ENCODE results near the gene GUCY2C. TPM values are rescaled to one million over a fixed set of nuclear protein-coding genes. Genes with fewer than 3 reads are reported as not detected.
A peak's percentile ranks its signal among the peaks of the same experiment; 100 is the strongest.

Gene GUCY2C
- total and polyA plus RNA-seq, 2 donors, result not detected

GRCh38 chr12:14629832-14630710 lies 66.3 kb downstream of the GUCY2C start:
- WGBS, result 16% methylated on average over 8 of the region's 8 CpGs
- Histone ChIP-seq H3K4me1 (ENCODE audit: insufficient read depth) (no peaks in the 10 kb centered on the region), H3K27ac (ENCODE audit: low read depth) (no peak overlapping the region), H3K4me3 (ENCODE audit: low read depth, low read length) (no peak overlapping the region), H3K36me3 (ENCODE audit: insufficient read depth) (no peaks in the 10 kb centered on the region)
- DNase-seq (ENCODE audit: extremely low spot score), result peak; percentile 37

GRCh38 chr12:14628771-14629170 lies 67.6 kb downstream of the GUCY2C start:
- DNase-seq (ENCODE audit: extremely low spot score), result no peak
- H3K27ac ChIP-seq (ENCODE audit: low read depth), result no peak overlapping the region
- H3K36me3 ChIP-seq (ENCODE audit: insufficient read depth), result no peaks in the 10 kb centered on the region
- no peak overlapping the region for H3K4me3 ChIP-seq (ENCODE audit: low read depth, low read length)
- WGBS, result 60% methylated on average over 5 of the region's 5 CpGs
- no peaks in the 10 kb centered on the region for H3K4me1 ChIP-seq (ENCODE audit: insufficient read depth)

GRCh38 chr12:14621826-14622225 lies 74.6 kb downstream of the GUCY2C start:
- WGBS, result 88% methylated on average over 3 of the region's 3 CpGs
- no peak overlapping the region for H3K27ac ChIP-seq (ENCODE audit: low read depth)
- no peaks in the 10 kb centered on the region for H3K4me1 ChIP-seq (ENCODE audit: insufficient read depth)
- H3K4me3 ChIP-seq (ENCODE audit: low read depth, low read length), result no peak overlapping the region
- H3K36me3 ChIP-seq (ENCODE audit: insufficient read depth), result no peaks in the 10 kb centered on the region
- no peak for DNase-seq (ENCODE audit: extremely low spot score)

GRCh38 chr12:14619741-14620501 lies 76.5 kb downstream of the GUCY2C start:
- Histone ChIP-seq H3K36me3 (ENCODE audit: insufficient read depth) (no peaks in the 10 kb centered on the region), H3K27ac (ENCODE audit: low read depth) (no peak overlapping the region), H3K4me1 (ENCODE audit: insufficient read depth) (no peaks in the 10 kb centered on the region), H3K4me3 (ENCODE audit: low read depth, low read length) (no peak overlapping the region)
- no peak for DNase-seq (ENCODE audit: extremely low spot score)
- 91% methylated on average over 6 of the region's 6 CpGs for WGBS

- Histone ChIP-seq H3K4me3 (ENCODE audit: low read depth, low read length) (no peak overlapping the region), H3K4me1 (ENCODE audit: insufficient read depth) (no peaks in the 10 kb centered on the region), H3K36me3 (ENCODE audit: insufficient read depth) (no peaks in the 10 kb centered on the region), H3K27ac (ENCODE audit: low read depth) (no peak overlapping the region)
- DNase-seq (ENCODE audit: extremely low spot score), result no peak
- 46% methylated on average over 4 of the region's 4 CpGs for WGBS
Measured at GRCh38 chr12:14618983-14619382, 77.4 kb downstream of the GUCY2C start.

- H3K36me3 ChIP-seq (ENCODE audit: insufficient read depth), result no peaks in the 10 kb centered on the region
- no peak for DNase-seq (ENCODE audit: extremely low spot score)
Measured at GRCh38 chr12:14614704-14615121, 81.7 kb downstream of the GUCY2C start.

GRCh38 chr12:14613718-14614117 lies 82.7 kb downstream of the GUCY2C start:
- DNase-seq (ENCODE audit: extremely low spot score), result no peak
- Histone ChIP-seq H3K36me3 (ENCODE audit: insufficient read depth) (no peaks in the 10 kb centered on the region), H3K4me3 (ENCODE audit: low read depth, low read length) (no peak overlapping the region), H3K4me1 (ENCODE audit: insufficient read depth) (no peaks in the 10 kb centered on the region), H3K27ac (ENCODE audit: low read depth) (no peak overlapping the region)
- 88% methylated on average over 1 of the region's 1 CpG for WGBS

More at GRCh38 chr12:14614704-14615121, 81.7 kb downstream of the GUCY2C start:
- 64% methylated on average over 3 of the region's 3 CpGs for WGBS
- H3K4me3 ChIP-seq (ENCODE audit: low read depth, low read length), result no peak overlapping the region
- no peaks in the 10 kb centered on the region for H3K4me1 ChIP-seq (ENCODE audit: insufficient read depth)
- no peak overlapping the region for H3K27ac ChIP-seq (ENCODE audit: low read depth)

GRCh38 chr12:14612898-14613445 lies 83.4 kb downstream of the GUCY2C start:
- Histone ChIP-seq H3K4me1 (ENCODE audit: insufficient read depth) (no peaks in the 10 kb centered on the region), H3K36me3 (ENCODE audit: insufficient read depth) (no peaks in the 10 kb centered on the region), H3K4me3 (ENCODE audit: low read depth, low read length) (no peak overlapping the region)

GRCh38 chr12:14612250-14612649 lies 84.1 kb downstream of the GUCY2C start:
- DNase-seq (ENCODE audit: extremely low spot score), result no peak
- 95% methylated on average over 3 of the region's 3 CpGs for WGBS
- H3K27ac ChIP-seq (ENCODE audit: low read depth), result no peak overlapping the region
- no peaks in the 10 kb centered on the region for H3K4me1 ChIP-seq (ENCODE audit: insufficient read depth)
- H3K4me3 ChIP-seq (ENCODE audit: low read depth, low read length), result no peak overlapping the region
- no peaks in the 10 kb centered on the region for H3K36me3 ChIP-seq (ENCODE audit: insufficient read depth)

More at GRCh38 chr12:14612898-14613445, 83.4 kb downstream of the GUCY2C start:
- DNase-seq (ENCODE audit: extremely low spot score), result no peak
- WGBS, result 30% methylated on average over 3 of the region's 3 CpGs
- H3K27ac ChIP-seq (ENCODE audit: low read depth), result no peak overlapping the region

GRCh38 chr12:14611640-14612203 lies 84.7 kb downstream of the GUCY2C start:
- Histone ChIP-seq H3K4me1 (ENCODE audit: insufficient read depth) (no peaks in the 10 kb centered on the region), H3K36me3 (ENCODE audit: insufficient read depth) (no peaks in the 10 kb centered on the region), H3K4me3 (ENCODE audit: low read depth, low read length) (no peak overlapping the region), H3K27ac (ENCODE audit: low read depth) (no peak overlapping the region)
- DNase-seq (ENCODE audit: extremely low spot score), result no peak
- WGBS, result 92% methylated on average over 3 of the region's 3 CpGs

GRCh38 chr12:14607568-14607967 lies 88.8 kb downstream of the GUCY2C start:
- Histone ChIP-seq H3K27ac (ENCODE audit: low read depth) (no peak overlapping the region), H3K4me1 (ENCODE audit: insufficient read depth) (no peaks in the 10 kb centered on the region), H3K4me3 (ENCODE audit: low read depth, low read length) (no peak overlapping the region), H3K36me3 (ENCODE audit: insufficient read depth) (no peaks in the 10 kb centered on the region)
- no peak for DNase-seq (ENCODE audit: extremely low spot score)

GRCh38 chr12:14605401-14605989 lies 90.9 kb downstream of the GUCY2C start:
- DNase-seq (ENCODE audit: extremely low spot score), result no peak
- WGBS, result 82% methylated on average over 3 of the region's 3 CpGs
- Histone ChIP-seq H3K4me1 (ENCODE audit: insufficient read depth) (no peaks in the 10 kb centered on the region), H3K36me3 (ENCODE audit: insufficient read depth) (no peaks in the 10 kb centered on the region), H3K27ac (ENCODE audit: low read depth) (no peak overlapping the region), H3K4me3 (ENCODE audit: low read depth, low read length) (no peak overlapping the region)
